Activated T-helper 17 cell treated with anti-CD3 and anti-CD28 coated beads, Interleukin-2, amount 50 U/mL, for 72 hours (primary cell): ENCODE measurements around the gene PNMA8B. TPM values are rescaled to one million over a fixed set of nuclear protein-coding genes. Genes with fewer than 3 reads are reported as not detected.

Source experiments
- ATAC-seq: fragments of 150-1000 bp; cut with Tn5 transposase; replicated peaks from 2 replicates; pipeline ENCODE4 v1.10.0; 2021; ENCODE audit warnings: mild to moderate bottlenecking, moderate library complexity
- H3K27ac Mint-ChIP-seq: one replicate; pipeline ENCODE4 v1.8.0; 2022; ENCODE audit warnings: mixed read lengths
- H3K27me3 Mint-ChIP-seq: one replicate; pipeline ENCODE4 v1.8.0; 2022; ENCODE audit warnings: mixed read lengths
- H3K36me3 Mint-ChIP-seq: one replicate; pipeline ENCODE4 v1.8.0; 2022; ENCODE audit warnings: low read depth, mild to moderate bottlenecking, mixed read lengths
- H3K4me1 Mint-ChIP-seq: one replicate; pipeline ENCODE4 v1.8.0; 2022; ENCODE audit warnings: mixed read lengths
- H3K4me3 Mint-ChIP-seq: one replicate; pipeline ENCODE4 v1.8.0; 2022; ENCODE audit warnings: mild to moderate bottlenecking, mixed read lengths
- H3K9me3 Mint-ChIP-seq: one replicate; pipeline ENCODE4 v1.8.0; 2022; ENCODE audit warnings: mixed read lengths
- total RNA-seq, 2 donors: library from RNA; stranded (reverse); gene quantifications; one replicate each; pipeline ENCODE4 v1.2.3, GENCODE V29; 2022

The PNMA8B gene
- total RNA-seq, 2 donors from 2014 or later = 0.08 TPM; not detected in 1

GRCh38 chr19:46461537-46461936, 34.1 kb downstream of the PNMA8B start:
- no peak for ATAC-seq
- no peaks in the 10 kb centered on the region for H3K36me3 Mint-ChIP-seq

GRCh38 chr19:46460981-46461380, 34.7 kb downstream of the PNMA8B start:
- no peak overlapping the region for H3K27ac Mint-ChIP-seq
- ATAC-seq = no peak
- H3K36me3 Mint-ChIP-seq = no peaks in the 10 kb centered on the region
- no peaks in the 10 kb centered on the region for H3K9me3 Mint-ChIP-seq
- no peak overlapping the region for H3K4me3 Mint-ChIP-seq
- H3K27me3 Mint-ChIP-seq = peaks cover 21% of the 10 kb centered on the region
- no peaks in the 10 kb centered on the region for H3K4me1 Mint-ChIP-seq

More at GRCh38 chr19:46461537-46461936, 34.1 kb downstream of the PNMA8B start:
- H3K4me1 Mint-ChIP-seq = peaks cover 2% of the 10 kb centered on the region
- no peaks in the 10 kb centered on the region for H3K9me3 Mint-ChIP-seq
- peaks cover 17% of the 10 kb centered on the region for H3K27me3 Mint-ChIP-seq
- H3K27ac Mint-ChIP-seq = no peak overlapping the region
- no peak overlapping the region for H3K4me3 Mint-ChIP-seq

GRCh38 chr19:46460055-46460454, 35.6 kb downstream of the PNMA8B start:
- Mint-ChIP-seq H3K9me3 (no peaks in the 10 kb centered on the region), H3K4me1 (no peaks in the 10 kb centered on the region), H3K4me3 (no peak overlapping the region), H3K27me3 (peaks cover 18% of the 10 kb centered on the region), H3K27ac (no peak overlapping the region), H3K36me3 (no peaks in the 10 kb centered on the region)
- no peak for ATAC-seq

- no peaks in the 10 kb centered on the region for H3K36me3 Mint-ChIP-seq
- H3K27me3 Mint-ChIP-seq = peaks cover 20% of the 10 kb centered on the region
- H3K27ac Mint-ChIP-seq = no peak overlapping the region
- H3K9me3 Mint-ChIP-seq = no peaks in the 10 kb centered on the region
- no peak for ATAC-seq
- no peaks in the 10 kb centered on the region for H3K4me1 Mint-ChIP-seq
- no peak overlapping the region for H3K4me3 Mint-ChIP-seq
These were observed 38.7 kb downstream of the PNMA8B start for GRCh38 chr19:46456930-46457329.

GRCh38 chr19:46454244-46454643, 41.4 kb downstream of the PNMA8B start:
- Mint-ChIP-seq H3K9me3 (peaks cover 7% of the 10 kb centered on the region), H3K4me1 (no peaks in the 10 kb centered on the region), H3K4me3 (no peak overlapping the region), H3K36me3 (no peaks in the 10 kb centered on the region), H3K27ac (no peak overlapping the region), H3K27me3 (peaks cover 31% of the 10 kb centered on the region)
- ATAC-seq = no peak

- Mint-ChIP-seq H3K9me3 (peaks cover 7% of the 10 kb centered on the region), H3K27me3 (peaks cover 31% of the 10 kb centered on the region), H3K36me3 (no peaks in the 10 kb centered on the region), H3K4me3 (no peak overlapping the region), H3K27ac (no peak overlapping the region), H3K4me1 (no peaks in the 10 kb centered on the region)
- ATAC-seq = no peak
These were observed 42.0 kb downstream of the PNMA8B start for GRCh38 chr19:46453661-46454060.

GRCh38 chr19:46452186-46452585, 43.5 kb downstream of the PNMA8B start:
- no peak overlapping the region for H3K4me3 Mint-ChIP-seq
- H3K27ac Mint-ChIP-seq = no peak overlapping the region
- peaks cover 24% of the 10 kb centered on the region for H3K27me3 Mint-ChIP-seq
- no peaks in the 10 kb centered on the region for H3K36me3 Mint-ChIP-seq
- H3K4me1 Mint-ChIP-seq = no peaks in the 10 kb centered on the region
- ATAC-seq = no peak
- peaks cover 7% of the 10 kb centered on the region for H3K9me3 Mint-ChIP-seq

- Mint-ChIP-seq H3K4me1 (no peaks in the 10 kb centered on the region), H3K4me3 (no peak overlapping the region), H3K27ac (no peak overlapping the region), H3K36me3 (no peaks in the 10 kb centered on the region), H3K9me3 (peaks cover 7% of the 10 kb centered on the region), H3K27me3 (peaks cover 22% of the 10 kb centered on the region)
- ATAC-seq = no peak
These were observed 44.3 kb downstream of the PNMA8B start for GRCh38 chr19:46451352-46451751.

- ATAC-seq = no peak
- H3K4me3 Mint-ChIP-seq = no peak overlapping the region
- H3K27ac Mint-ChIP-seq = no peak overlapping the region
- no peaks in the 10 kb centered on the region for H3K36me3 Mint-ChIP-seq
- H3K27me3 Mint-ChIP-seq = peaks cover 19% of the 10 kb centered on the region
- H3K4me1 Mint-ChIP-seq = no peaks in the 10 kb centered on the region
- H3K9me3 Mint-ChIP-seq = peaks cover 7% of the 10 kb centered on the region
These were observed 44.9 kb downstream of the PNMA8B start for GRCh38 chr19:46450737-46451136.

- Mint-ChIP-seq H3K4me1 (no peaks in the 10 kb centered on the region), H3K36me3 (no peaks in the 10 kb centered on the region), H3K27ac (no peak overlapping the region), H3K9me3 (peaks cover 7% of the 10 kb centered on the region), H3K4me3 (no peak overlapping the region), H3K27me3 (peaks cover 18% of the 10 kb centered on the region)
- ATAC-seq = no peak
These were observed 46.4 kb downstream of the PNMA8B start for GRCh38 chr19:46449228-46449627.

GRCh38 chr19:46448601-46449000, 47.1 kb downstream of the PNMA8B start:
- no peak overlapping the region for H3K4me3 Mint-ChIP-seq
- peaks cover 7% of the 10 kb centered on the region for H3K9me3 Mint-ChIP-seq

GRCh38 chr19:46447824-46448223, 47.8 kb downstream of the PNMA8B start:
- Mint-ChIP-seq H3K4me1 (no peaks in the 10 kb centered on the region), H3K36me3 (no peaks in the 10 kb centered on the region), H3K27ac (no peak overlapping the region), H3K27me3 (peaks cover 16% of the 10 kb centered on the region), H3K4me3 (no peak overlapping the region), H3K9me3 (peaks cover 7% of the 10 kb centered on the region)
- ATAC-seq = no peak

More at GRCh38 chr19:46448601-46449000, 47.1 kb downstream of the PNMA8B start:
- H3K27ac Mint-ChIP-seq = no peak overlapping the region
- no peaks in the 10 kb centered on the region for H3K4me1 Mint-ChIP-seq
- peaks cover 16% of the 10 kb centered on the region for H3K27me3 Mint-ChIP-seq
- no peak for ATAC-seq
- H3K36me3 Mint-ChIP-seq = no peaks in the 10 kb centered on the region

- Mint-ChIP-seq H3K36me3 (no peaks in the 10 kb centered on the region), H3K4me1 (no peaks in the 10 kb centered on the region), H3K4me3 (no peak overlapping the region), H3K27ac (no peak overlapping the region), H3K9me3 (peaks cover 7% of the 10 kb centered on the region), H3K27me3 (peaks cover 12% of the 10 kb centered on the region)
- ATAC-seq = no peak
These were observed 48.7 kb downstream of the PNMA8B start for GRCh38 chr19:46447006-46447405.

- Mint-ChIP-seq H3K36me3 (no peaks in the 10 kb centered on the region), H3K27ac (no peak overlapping the region), H3K4me1 (no peaks in the 10 kb centered on the region), H3K4me3 (no peak overlapping the region), H3K9me3 (peaks cover 7% of the 10 kb centered on the region), H3K27me3 (peaks cover 12% of the 10 kb centered on the region)
- no peak for ATAC-seq
These were observed 49.6 kb downstream of the PNMA8B start for GRCh38 chr19:46446021-46446420.

- no peak for ATAC-seq
- H3K27me3 Mint-ChIP-seq = no peaks in the 10 kb centered on the region
- no peak overlapping the region for H3K4me3 Mint-ChIP-seq
- H3K9me3 Mint-ChIP-seq = no peaks in the 10 kb centered on the region
- H3K27ac Mint-ChIP-seq = no peak overlapping the region
- H3K36me3 Mint-ChIP-seq = no peaks in the 10 kb centered on the region
- H3K4me1 Mint-ChIP-seq = no peaks in the 10 kb centered on the region
These were observed 52.7 kb downstream of the PNMA8B start for GRCh38 chr19:46442808-46443450.

- Mint-ChIP-seq H3K4me1 (no peaks in the 10 kb centered on the region), H3K9me3 (no peaks in the 10 kb centered on the region)
These were observed 53.8 kb downstream of the PNMA8B start for GRCh38 chr19:46441866-46442265.

More at GRCh38 chr19:46441866-46442265, 53.8 kb downstream of the PNMA8B start:
- no peaks in the 10 kb centered on the region for H3K27me3 Mint-ChIP-seq
- no peaks in the 10 kb centered on the region for H3K36me3 Mint-ChIP-seq
- no peak overlapping the region for H3K4me3 Mint-ChIP-seq
- no peak overlapping the region for H3K27ac Mint-ChIP-seq
- ATAC-seq = no peak
